ENCODE results near the gene RPL13.

- TF ChIP-seq CTCF (IDR thresholded peaks at IDR 0.05), result no peak
- no peak for TF ChIP-seq POLR2A (IDR thresholded peaks at IDR 0.05)
Observed at GRCh38 chr16:89562939-89563338, 2.5 kb downstream of the RPL13 start.

Data from Peyer's patch (tissue), 4 donors.